ENCODE results near the gene NECAP2. TPM values are rescaled to one million over a fixed set of nuclear protein-coding genes. Genes with fewer than 3 reads are reported as not detected.

Gene NECAP2
- polyA plus RNA-seq, 2 of the 4 experiments (the other 2 are of a cell fraction) = 29.7 to 38.5 TPM

DNA sequence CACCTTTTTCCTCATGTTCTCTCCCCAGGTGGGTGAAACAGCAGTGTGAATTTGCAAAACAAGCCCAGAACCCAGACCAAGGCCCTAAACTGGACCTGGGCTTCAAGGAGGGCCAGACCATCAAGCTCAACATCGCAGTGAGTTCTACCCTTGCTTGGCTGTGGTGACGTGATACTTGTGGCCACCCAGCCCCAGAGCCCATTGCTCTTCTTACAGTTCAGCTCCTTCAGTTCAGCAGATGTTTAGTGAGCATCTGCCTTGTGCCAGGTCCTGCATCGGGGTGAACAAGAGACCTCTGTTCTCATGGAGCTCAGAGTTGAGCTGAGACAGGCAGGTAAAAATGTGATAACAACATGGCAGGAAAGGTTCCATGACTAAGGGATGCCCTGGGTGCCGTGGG, 8.5 kb downstream of the NECAP2 start:
- DNase-seq (ENCODE audit: low read depth in 1 of 2, low spot score in 1 of 2) (no peak), FAIRE-seq (no peak), ATAC-seq (no peak)
- Histone ChIP-seq H3K9me3 (no peaks in the 10 kb centered on the region), H3K4me1 (no peaks in the 10 kb centered on the region), H3K4me2 (no peak overlapping the region), H3K27ac (no peak overlapping the region), H3K4me3 (no peak overlapping the region)
- 79% methylated on average over 2 of the region's 4 CpGs for WGBS (ENCODE audit: missing lambda C conversion rate)
- ChIA-PET POLR2A (no interaction called here), CTCF (interaction anchor here (1.2 to 5.9 kb wide), 2 partner anchors 9 kb away, joined by 3 to 30 read pairs; partner anchors contain the start of gene NECAP2)
- TF ChIP-seq GATA3 (IDR thresholded peaks at IDR 0.05; ENCODE audit: borderline replicate concordance) = no peak
- TF ChIP-seq EHF (CRISPR knock-in tag; IDR thresholded peaks at IDR 0.05) = no peak
- TF ChIP-seq HDAC2 (IDR thresholded peaks at IDR 0.05) = no peak
- no peak for TF ChIP-seq FOSB (CRISPR knock-in tag; IDR thresholded peaks at IDR 0.05)

DNA sequence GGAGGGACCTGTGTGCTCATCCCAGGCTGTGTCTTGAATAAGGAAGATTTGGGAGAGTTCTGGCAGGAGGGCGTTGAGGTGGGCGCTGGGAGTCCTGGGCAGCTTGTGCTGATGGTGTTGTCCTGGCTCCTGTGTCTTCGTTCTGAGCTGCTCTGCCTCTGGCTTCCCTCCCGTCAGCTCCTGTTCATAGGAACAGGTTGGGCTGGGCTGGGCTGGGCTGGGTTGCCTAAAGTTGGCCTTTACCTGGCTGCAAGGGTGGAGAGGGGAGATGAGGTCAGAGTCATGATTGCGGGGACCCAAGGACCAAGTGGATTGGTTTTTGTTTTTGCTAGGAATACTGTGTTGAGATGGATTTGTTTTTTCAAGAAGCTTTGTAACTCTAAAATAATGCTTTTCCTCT, 9.1 kb downstream of the NECAP2 start:
- CTCF ChIA-PET = interaction anchor here (1.2 to 5.9 kb wide), 2 partner anchors 8 to 10 kb away, joined by 3 to 30 read pairs; partner anchors contain the start of gene NECAP2

DNA sequence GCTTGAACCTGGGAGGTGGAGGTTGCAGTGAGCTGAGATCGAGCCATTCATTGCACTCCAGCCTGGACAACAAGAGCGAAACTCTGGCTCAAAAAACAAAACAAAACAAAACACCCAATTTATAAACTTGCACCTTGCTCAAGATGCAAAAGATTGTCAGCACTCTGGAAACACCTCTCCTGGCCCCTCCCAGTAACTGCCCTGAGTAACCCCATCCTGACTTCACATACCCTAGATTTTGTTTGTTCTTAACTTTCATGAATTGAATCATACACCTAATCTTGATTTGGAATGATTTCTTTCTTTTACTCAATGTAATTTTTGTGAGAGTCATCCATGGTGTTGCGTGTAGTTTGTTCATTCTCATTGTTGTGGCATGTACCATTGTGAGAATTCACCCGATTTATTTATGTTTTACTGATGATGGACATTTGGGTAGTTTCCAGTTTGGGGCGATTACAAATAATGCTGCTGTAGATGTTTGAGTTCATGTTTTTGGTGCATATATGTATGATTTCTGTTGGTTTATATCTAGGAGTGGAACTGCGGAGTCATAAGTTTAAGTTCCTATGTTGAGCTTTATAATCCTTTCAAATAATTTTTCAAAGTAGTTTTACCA, 10.4 kb downstream of the NECAP2 start:
- TF ChIP-seq, protein P1, sequence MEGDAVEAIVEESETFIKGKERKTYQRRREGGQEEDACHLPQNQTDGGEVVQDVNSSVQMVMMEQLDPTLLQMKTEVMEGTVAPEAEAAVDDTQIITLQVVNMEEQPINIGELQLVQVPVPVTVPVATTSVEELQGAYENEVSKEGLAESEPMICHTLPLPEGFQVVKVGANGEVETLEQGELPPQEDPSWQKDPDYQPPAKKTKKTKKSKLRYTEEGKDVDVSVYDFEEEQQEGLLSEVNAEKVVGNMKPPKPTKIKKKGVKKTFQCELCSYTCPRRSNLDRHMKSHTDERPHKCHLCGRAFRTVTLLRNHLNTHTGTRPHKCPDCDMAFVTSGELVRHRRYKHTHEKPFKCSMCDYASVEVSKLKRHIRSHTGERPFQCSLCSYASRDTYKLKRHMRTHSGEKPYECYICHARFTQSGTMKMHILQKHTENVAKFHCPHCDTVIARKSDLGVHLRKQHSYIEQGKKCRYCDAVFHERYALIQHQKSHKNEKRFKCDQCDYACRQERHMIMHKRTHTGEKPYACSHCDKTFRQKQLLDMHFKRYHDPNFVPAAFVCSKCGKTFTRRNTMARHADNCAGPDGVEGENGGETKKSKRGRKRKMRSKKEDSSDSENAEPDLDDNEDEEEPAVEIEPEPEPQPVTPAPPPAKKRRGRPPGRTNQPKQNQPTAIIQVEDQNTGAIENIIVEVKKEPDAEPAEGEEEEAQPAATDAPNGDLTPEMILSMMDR (IDR thresholded peaks at IDR 0.05) = no peak
- TF ChIP-seq, protein P2, sequence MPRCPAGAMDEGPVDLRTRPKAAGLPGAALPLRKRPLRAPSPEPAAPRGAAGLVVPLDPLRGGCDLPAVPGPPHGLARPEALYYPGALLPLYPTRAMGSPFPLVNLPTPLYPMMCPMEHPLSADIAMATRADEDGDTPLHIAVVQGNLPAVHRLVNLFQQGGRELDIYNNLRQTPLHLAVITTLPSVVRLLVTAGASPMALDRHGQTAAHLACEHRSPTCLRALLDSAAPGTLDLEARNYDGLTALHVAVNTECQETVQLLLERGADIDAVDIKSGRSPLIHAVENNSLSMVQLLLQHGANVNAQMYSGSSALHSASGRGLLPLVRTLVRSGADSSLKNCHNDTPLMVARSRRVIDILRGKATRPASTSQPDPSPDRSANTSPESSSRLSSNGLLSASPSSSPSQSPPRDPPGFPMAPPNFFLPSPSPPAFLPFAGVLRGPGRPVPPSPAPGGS (IDR thresholded peaks at IDR 0.05) = no peak
- TF ChIP-seq EHF (CRISPR knock-in tag; IDR thresholded peaks at IDR 0.05) = no peak
- no peak for TF ChIP-seq EHMT2 (IDR thresholded peaks at IDR 0.05; ENCODE audit: low read depth)
- TF ChIP-seq TP53 (CRISPR knock-in tag; IDR thresholded peaks at IDR 0.05) = no peak
- TF ChIP-seq POLR2AphosphoS2 (conservative IDR thresholded peaks at IDR 0.05; ENCODE audit: low read length) = no peak
- TF ChIP-seq FOXS1 (CRISPR knock-in tag; IDR thresholded peaks at IDR 0.05) = no peak
- no peak for TF ChIP-seq PHF8 (IDR thresholded peaks at IDR 0.05; ENCODE audit: borderline replicate concordance, low read depth)
- TF ChIP-seq EP300 (IDR thresholded peaks at IDR 0.05) = no peak
- no peak for TF ChIP-seq ESRRA (IDR thresholded peaks at IDR 0.05; ENCODE audit: borderline replicate concordance, low read length)
- no peak for TF ChIP-seq MYC (IDR thresholded peaks at IDR 0.05; ENCODE audit: borderline replicate concordance, low read length)
- TF ChIP-seq NFE2L2 (conservative IDR thresholded peaks at IDR 0.05; ENCODE audit: low read length) = no peak
- TF ChIP-seq, protein P3, sequence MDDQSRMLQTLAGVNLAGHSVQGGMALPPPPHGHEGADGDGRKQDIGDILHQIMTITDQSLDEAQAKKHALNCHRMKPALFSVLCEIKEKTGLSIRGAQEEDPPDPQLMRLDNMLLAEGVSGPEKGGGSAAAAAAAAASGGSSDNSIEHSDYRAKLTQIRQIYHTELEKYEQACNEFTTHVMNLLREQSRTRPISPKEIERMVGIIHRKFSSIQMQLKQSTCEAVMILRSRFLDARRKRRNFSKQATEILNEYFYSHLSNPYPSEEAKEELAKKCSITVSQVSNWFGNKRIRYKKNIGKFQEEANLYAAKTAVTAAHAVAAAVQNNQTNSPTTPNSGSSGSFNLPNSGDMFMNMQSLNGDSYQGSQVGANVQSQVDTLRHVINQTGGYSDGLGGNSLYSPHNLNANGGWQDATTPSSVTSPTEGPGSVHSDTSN (IDR thresholded peaks at IDR 0.05) = no peak
- no peak for TF ChIP-seq JUNB (IDR thresholded peaks at IDR 0.05)
- TF ChIP-seq HOXA7 (CRISPR knock-in tag; IDR thresholded peaks at IDR 0.05) = no peak
- TF ChIP-seq GATA3 (IDR thresholded peaks at IDR 0.05; ENCODE audit: borderline replicate concordance) = no peak
- no peak for TF ChIP-seq ZFP36 (IDR thresholded peaks at IDR 0.05; ENCODE audit: borderline replicate concordance, partially characterized antibody)
- no peaks in the 10 kb centered on the region for H3K9me3 ChIP-seq
- no peak overlapping the region for H3K4me2 ChIP-seq
- ChIA-PET POLR2A (no interaction called here), CTCF (interaction anchor here (5.9 kb wide), 1 partner anchor 11 kb away, joined by 30 read pairs; the partner anchor contains the start of gene NECAP2)
- H3K4me3 ChIP-seq = no peak overlapping the region
- no peaks in the 10 kb centered on the region for H3K4me1 ChIP-seq
- FAIRE-seq (no peak), ATAC-seq (no peak), DNase-seq (ENCODE audit: low read depth in 1 of 2, low spot score in 1 of 2) (no peak)
- no peak overlapping the region for H3K27ac ChIP-seq
- WGBS (ENCODE audit: missing lambda C conversion rate) = 73% methylated on average over 6 of the region's 6 CpGs

More for the DNA sequence above, 9.1 kb downstream of the NECAP2 start:
- Histone ChIP-seq H3K4me3 (no peak overlapping the region), H3K27ac (no peak overlapping the region), H3K4me1 (no peaks in the 10 kb centered on the region), H3K4me2 (no peak overlapping the region), H3K9me3 (no peaks in the 10 kb centered on the region)
- no peak for DNase-seq (ENCODE audit: low read depth in 1 of 2, low spot score in 1 of 2)
- no peak for FAIRE-seq
- 91% methylated on average over 5 of the region's 5 CpGs for WGBS (ENCODE audit: missing lambda C conversion rate)
- TF ChIP-seq CEBPB (IDR thresholded peaks at IDR 0.05) = no peak
- no peak for TF ChIP-seq TP53 (CRISPR knock-in tag; IDR thresholded peaks at IDR 0.05)
- TF ChIP-seq, protein P4, sequence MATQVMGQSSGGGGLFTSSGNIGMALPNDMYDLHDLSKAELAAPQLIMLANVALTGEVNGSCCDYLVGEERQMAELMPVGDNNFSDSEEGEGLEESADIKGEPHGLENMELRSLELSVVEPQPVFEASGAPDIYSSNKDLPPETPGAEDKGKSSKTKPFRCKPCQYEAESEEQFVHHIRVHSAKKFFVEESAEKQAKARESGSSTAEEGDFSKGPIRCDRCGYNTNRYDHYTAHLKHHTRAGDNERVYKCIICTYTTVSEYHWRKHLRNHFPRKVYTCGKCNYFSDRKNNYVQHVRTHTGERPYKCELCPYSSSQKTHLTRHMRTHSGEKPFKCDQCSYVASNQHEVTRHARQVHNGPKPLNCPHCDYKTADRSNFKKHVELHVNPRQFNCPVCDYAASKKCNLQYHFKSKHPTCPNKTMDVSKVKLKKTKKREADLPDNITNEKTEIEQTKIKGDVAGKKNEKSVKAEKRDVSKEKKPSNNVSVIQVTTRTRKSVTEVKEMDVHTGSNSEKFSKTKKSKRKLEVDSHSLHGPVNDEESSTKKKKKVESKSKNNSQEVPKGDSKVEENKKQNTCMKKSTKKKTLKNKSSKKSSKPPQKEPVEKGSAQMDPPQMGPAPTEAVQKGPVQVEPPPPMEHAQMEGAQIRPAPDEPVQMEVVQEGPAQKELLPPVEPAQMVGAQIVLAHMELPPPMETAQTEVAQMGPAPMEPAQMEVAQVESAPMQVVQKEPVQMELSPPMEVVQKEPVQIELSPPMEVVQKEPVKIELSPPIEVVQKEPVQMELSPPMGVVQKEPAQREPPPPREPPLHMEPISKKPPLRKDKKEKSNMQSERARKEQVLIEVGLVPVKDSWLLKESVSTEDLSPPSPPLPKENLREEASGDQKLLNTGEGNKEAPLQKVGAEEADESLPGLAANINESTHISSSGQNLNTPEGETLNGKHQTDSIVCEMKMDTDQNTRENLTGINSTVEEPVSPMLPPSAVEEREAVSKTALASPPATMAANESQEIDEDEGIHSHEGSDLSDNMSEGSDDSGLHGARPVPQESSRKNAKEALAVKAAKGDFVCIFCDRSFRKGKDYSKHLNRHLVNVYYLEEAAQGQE (IDR thresholded peaks at IDR 0.05) = no peak
- no peak for TF ChIP-seq EHF (CRISPR knock-in tag; IDR thresholded peaks at IDR 0.05)
- POLR2A ChIA-PET = no interaction called here
- ATAC-seq = no peak

All from A549 (cell line).